HG03521 (cell line): ENCODE results near the gene BEAN1.

Experiments
- ATAC-seq: cut with Tn5 transposase; IDR thresholded peaks from one replicate; pipeline ENCODE4 v1.9.1; 2021; ENCODE audit warnings: mild to moderate bottlenecking, moderate library complexity; ENCODE audit not compliant: unreplicated experiment

BEAN1 gene

GRCh38 chr16:66467611-66468010 lies 40.5 kb downstream of the BEAN1 start:
- ATAC-seq = no peak

- no peak for ATAC-seq
Measured at GRCh38 chr16:66468321-66468965, 41.3 kb downstream of the BEAN1 start.

GRCh38 chr16:66469291-66469946 lies 42.3 kb downstream of the BEAN1 start:
- no peak for ATAC-seq

GRCh38 chr16:66469947-66470546 lies 43.0 kb downstream of the BEAN1 start:
- no peak for ATAC-seq

- no peak for ATAC-seq
Measured at GRCh38 chr16:66470556-66470955, 43.5 kb downstream of the BEAN1 start.

GRCh38 chr16:66471264-66471663 lies 44.2 kb downstream of the BEAN1 start:
- ATAC-seq = no peak

GRCh38 chr16:66471716-66472393 lies 44.8 kb downstream of the BEAN1 start:
- ATAC-seq = no peak

GRCh38 chr16:66473051-66473571 lies 46.0 kb downstream of the BEAN1 start:
- ATAC-seq = no peak

GRCh38 chr16:66473654-66474519 lies 46.8 kb downstream of the BEAN1 start:
- ATAC-seq = no peak

GRCh38 chr16:66474750-66475199 lies 47.7 kb downstream of the BEAN1 start:
- ATAC-seq = peak; percentile 91

GRCh38 chr16:66475232-66475631 lies 48.1 kb downstream of the BEAN1 start:
- ATAC-seq = no peak

- no peak for ATAC-seq
Measured at GRCh38 chr16:66476328-66477027, 49.4 kb downstream of the BEAN1 start.

- no peak for ATAC-seq
Measured at GRCh38 chr16:66477028-66477515, 50.0 kb downstream of the BEAN1 start.

- ATAC-seq = no peak
Measured at GRCh38 chr16:66478733-66479511, 51.8 kb downstream of the BEAN1 start.

- ATAC-seq = no peak
Measured at GRCh38 chr16:66479661-66480264, 52.7 kb downstream of the BEAN1 start.

- ATAC-seq = no peak
Measured at GRCh38 chr16:66480265-66481080, 53.4 kb downstream of the BEAN1 start.

GRCh38 chr16:66481081-66481942 lies 54.2 kb downstream of the BEAN1 start:
- no peak for ATAC-seq
